HepG2 (cell line): ENCODE results near the gene ZBTB44. TPM values are rescaled to one million over a fixed set of nuclear protein-coding genes. Genes with fewer than 3 reads are reported as not detected.

ENCODE experiments used
- CHCHD3 ChIP-seq: sonication (generic); formaldehyde crosslinking; IDR thresholded peaks from 2 replicates; pipeline ENCODE4 v1.8.0; 2022; ENCODE audit warnings: mild to moderate bottlenecking, missing genetic modification reagents, moderate library complexity
- ETV5 ChIP-seq: IDR thresholded peaks from 2 replicates; pipeline ENCODE4 v1.6.1; 2018; ENCODE audit warnings: missing biosample characterization, missing genetic modification reagents, inconsistent platforms, borderline replicate concordance
- FOXJ3 ChIP-seq: sonication (generic); formaldehyde crosslinking; IDR thresholded peaks from 2 replicates; pipeline ENCODE4 v1.4.0; 2020; ENCODE audit warnings: missing genetic modification reagents, mild to moderate bottlenecking, borderline replicate concordance
- FOXO1 ChIP-seq: sonication (generic); formaldehyde crosslinking; IDR thresholded peaks from 2 replicates; pipeline ENCODE4 v1.4.0; 2020; ENCODE audit warnings: missing genetic modification reagents
- HDAC2 ChIP-seq: sonication (generic); formaldehyde crosslinking; IDR thresholded peaks from 2 replicates; pipeline ENCODE4 v1.4.0; 2020; ENCODE audit warnings: missing genetic modification reagents
- HNF4A ChIP-seq: sonication (generic); formaldehyde crosslinking; IDR thresholded peaks from 2 replicates; pipeline ENCODE4 v1.4.0; 2020; ENCODE audit warnings: missing genetic modification reagents
- HNF4G ChIP-seq, 2 experiments: sonication (generic) in 1 of 2; formaldehyde crosslinking in 1 of 2; IDR thresholded peaks; 2 replicates each; pipeline versions ENCODE4 v1.4.0 to v1.6.1; 2011 to 2020; ENCODE audit warnings: borderline replicate concordance in 2 of 2, low read depth in 2 of 2, mild to moderate bottlenecking in 2 of 2, low read length in 1 of 2, missing genetic modification reagents in 1 of 2, moderate library complexity in 1 of 2
- MIER3 ChIP-seq: IDR thresholded peaks from 2 replicates; pipeline ENCODE4 v1.6.1; 2016; ENCODE audit warnings: missing compliant biosample characterization, borderline replicate concordance
- MXI1 ChIP-seq: IDR thresholded peaks from 3 replicates; pipeline ENCODE4 v1.6.1; 2012; ENCODE audit warnings: low read depth, low read length, inconsistent platforms, borderline replicate concordance
- NAIF1 ChIP-seq: sonication (generic); formaldehyde crosslinking; IDR thresholded peaks from 2 replicates; pipeline ENCODE4 v1.5.0; 2020; ENCODE audit warnings: mild to moderate bottlenecking, missing genetic modification reagents, borderline replicate concordance
- NR2F6 ChIP-seq, 2 experiments: IDR thresholded peaks; 2 replicates each; pipeline ENCODE4 v1.6.1; 2016; ENCODE audit warnings: antibody characterized with exemption in 1 of 2, mild to moderate bottlenecking in 1 of 2
- RBFOX2 ChIP-seq: fragments of 200-400 bp; formaldehyde crosslinking; IDR thresholded peaks from 2 replicates; pipeline ENCODE4 v1.6.1; 2017; ENCODE audit warnings: low read depth, mild to moderate bottlenecking, low read length
- SALL2 ChIP-seq: sonication (generic); formaldehyde crosslinking; IDR thresholded peaks from 2 replicates; pipeline ENCODE4 v1.8.1; 2023; ENCODE audit warnings: mild to moderate bottlenecking, missing genetic modification reagents, inconsistent platforms
- WIZ ChIP-seq: sonication (generic); formaldehyde crosslinking; IDR thresholded peaks from 2 replicates; pipeline ENCODE4 v1.5.1; 2020; ENCODE audit warnings: mild to moderate bottlenecking, missing genetic modification reagents
- ZFX ChIP-seq: sonication (generic); formaldehyde crosslinking; IDR thresholded peaks from 2 replicates; pipeline ENCODE4 v1.4.0; 2020; ENCODE audit warnings: mild to moderate bottlenecking, low read depth, missing genetic modification reagents, moderate library complexity
- ZMYM4 ChIP-seq: sonication (generic); formaldehyde crosslinking; IDR thresholded peaks from 2 replicates; pipeline ENCODE4 v1.8.1; 2023; ENCODE audit warnings: mild to moderate bottlenecking, missing genetic modification reagents
- ZNF615 ChIP-seq: sonication (generic); formaldehyde crosslinking; IDR thresholded peaks from 2 replicates; pipeline ENCODE4 v1.5.0; 2020; ENCODE audit warnings: mild to moderate bottlenecking, missing genetic modification reagents, borderline replicate concordance
- ZNF644 ChIP-seq: IDR thresholded peaks from 2 replicates; pipeline ENCODE4 v1.6.1; 2016; ENCODE audit warnings: low read depth
- ZNF724P ChIP-seq: sonication (generic); formaldehyde crosslinking; IDR thresholded peaks from 2 replicates; pipeline ENCODE4 v1.8.0; 2022; ENCODE audit warnings: missing genetic modification reagents, borderline replicate concordance
- ZNF781 ChIP-seq: sonication (generic); formaldehyde crosslinking; IDR thresholded peaks from 2 replicates; pipeline ENCODE4 v1.5.1; 2020; ENCODE audit warnings: borderline replicate concordance, mild to moderate bottlenecking, missing genetic modification reagents; ENCODE audit errors: not compliant biosample characterization
- ZNF782 ChIP-seq: sonication (generic); formaldehyde crosslinking; IDR thresholded peaks from 2 replicates; pipeline ENCODE4 v1.4.0; 2020; ENCODE audit warnings: missing genetic modification reagents, mild to moderate bottlenecking, borderline replicate concordance
- polyA plus RNA-seq, 8 experiments: library from polyadenylated mRNA; depleted of rRNA in 3 of 8; stranded (reverse) in 7 of 8; unstranded in 1 of 8; fragments of >200 nt; fragmentation: Illumina TruSeq in 4 of 8; extraction: Trizol in 4 of 8; gene quantifications; 2 replicates each; pipeline versions ENCODE4 v1.2.1 to v1.2.3, GENCODE V29; 2011 to 2016; ENCODE audit warnings: low read depth in 4 of 8, missing spikeins in 1 of 8, mixed read lengths in 1 of 8; ENCODE audit not compliant: insufficient read depth in 1 of 8
- total RNA-seq, 5 experiments: library from RNA; depleted of rRNA; stranded (reverse); fragments of >200 nt; fragmentation: Illumina TruSeq; extraction: Trizol; gene quantifications; 2 replicates each; pipeline ENCODE4 v1.2.3, GENCODE V29; 2016; ENCODE audit warnings: low read depth in 1 of 5
- TF ChIP-seq, protein P1 (sequence below): sonication (generic); formaldehyde crosslinking; IDR thresholded peaks from 2 replicates; pipeline ENCODE4 v1.8.1; 2023; ENCODE audit warnings: mild to moderate bottlenecking, moderate library complexity, missing genetic modification reagents
- TF ChIP-seq, protein P2 (sequence below): sonication (generic); formaldehyde crosslinking; IDR thresholded peaks from 2 replicates; pipeline ENCODE4 v1.5.1; 2020; ENCODE audit warnings: mild to moderate bottlenecking, missing genetic modification reagents

ZBTB44 gene
- total and polyA plus RNA-seq, 2 of the 13 experiments (the other 11 are each of a cell fraction or from before 2014, with no cell fraction given): 22.8 to 23.6 TPM

DNA sequence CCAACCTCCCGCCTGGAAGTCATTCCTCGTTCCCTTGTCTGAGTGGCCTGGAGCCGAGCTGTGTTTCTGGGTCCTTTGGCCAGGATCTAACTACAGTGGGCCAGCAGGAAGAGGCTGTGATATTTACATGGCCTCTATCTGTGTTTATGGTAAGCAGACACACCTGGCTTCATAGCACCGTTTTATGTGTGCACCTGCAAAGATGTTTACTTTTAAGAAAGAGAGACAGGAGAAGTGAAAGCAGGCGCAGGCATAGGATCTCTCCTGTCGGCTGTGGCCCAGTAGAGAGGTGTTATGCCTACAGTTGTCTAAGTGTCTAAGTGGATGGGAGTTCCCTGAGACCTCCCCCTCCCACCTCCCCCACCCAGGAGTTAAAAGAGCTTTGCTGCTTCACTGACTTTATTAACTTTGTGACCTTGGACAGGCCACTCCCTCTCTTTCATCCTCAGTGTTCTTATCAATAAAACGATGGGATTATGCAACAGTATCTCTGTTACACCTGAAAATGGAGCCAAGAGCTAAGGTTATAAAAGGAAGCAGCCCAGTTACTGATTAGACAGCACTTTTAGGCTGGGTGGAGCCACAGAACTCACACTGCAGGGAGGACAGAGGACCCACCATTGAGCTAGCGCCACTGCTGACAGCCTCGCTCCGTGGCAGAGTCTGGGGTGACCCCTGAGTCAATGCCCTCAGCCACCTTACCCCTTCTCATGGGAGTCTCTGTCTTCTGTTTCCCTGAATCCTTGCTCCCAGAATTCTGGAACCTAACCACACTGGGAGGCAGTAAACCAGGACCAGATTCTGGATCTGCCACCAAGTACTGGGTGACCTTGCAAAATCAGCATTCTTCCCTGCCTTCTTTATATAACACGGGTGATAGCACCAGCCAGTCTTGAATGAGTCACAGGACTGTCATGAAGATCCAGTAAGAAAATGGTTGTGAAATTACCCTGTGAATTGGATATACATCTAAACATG lies 133.1 kb downstream of the ZBTB44 start (continued):
- 0 out of 2 replicates have a peak, but pooled peaks have one; percentile 41 for TF ChIP-seq ZNF782 (CRISPR knock-in tag)
- 0 out of 2 replicates have a peak, but pooled peaks have one; percentile 13 for TF ChIP-seq ZNF644 (CRISPR knock-in tag)
- TF ChIP-seq, protein P1, sequence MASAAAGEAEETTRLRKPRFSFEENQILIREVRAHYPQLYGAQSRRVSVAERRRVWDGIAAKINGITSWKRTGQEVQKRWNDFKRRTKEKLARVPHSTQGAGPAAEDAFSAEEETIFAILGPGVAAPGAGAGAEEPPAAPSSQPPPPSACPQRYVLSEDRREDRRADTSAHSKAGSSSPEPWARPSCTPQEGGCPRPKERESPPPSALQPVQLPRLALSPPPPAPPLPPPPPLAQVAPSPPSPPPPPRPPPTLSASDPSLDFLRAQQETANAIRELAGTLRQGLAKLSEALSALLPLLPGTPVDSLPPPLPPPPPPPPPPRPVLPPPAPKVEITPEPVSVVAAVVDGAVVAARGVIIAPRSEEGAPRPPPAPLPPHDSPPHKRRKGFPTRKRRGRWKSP (CRISPR knock-in tag): 0 out of 2 replicates have a peak, but pooled peaks have one; percentile 24
- TF ChIP-seq FOXO1 (CRISPR knock-in tag): no peak; the same call in 1 of the 2 replicates
- TF ChIP-seq MIER3: peak; percentile 60; the same call in 1 of the 2 replicates
- peak; percentile 20; the same call in 1 of the 2 replicates for TF ChIP-seq HNF4G (IDR thresholded peaks at IDR 0.05; ENCODE audit: borderline replicate concordance, low read depth, low read length)
- TF ChIP-seq HNF4G (CRISPR knock-in tag; IDR thresholded peaks at IDR 0.05; ENCODE audit: borderline replicate concordance, low read depth): peak; percentile 44; the same call in 1 of the 2 replicates
- peak; percentile 16; the same call in 1 of the 2 replicates for TF ChIP-seq ETV5 (CRISPR knock-in tag)
- TF ChIP-seq HDAC2: peak; percentile 81
- TF ChIP-seq CHCHD3 (CRISPR knock-in tag): no peak
- peak; percentile 65; the same call in 1 of the 2 replicates for TF ChIP-seq SALL2 (CRISPR knock-in tag)
- TF ChIP-seq, protein P2, sequence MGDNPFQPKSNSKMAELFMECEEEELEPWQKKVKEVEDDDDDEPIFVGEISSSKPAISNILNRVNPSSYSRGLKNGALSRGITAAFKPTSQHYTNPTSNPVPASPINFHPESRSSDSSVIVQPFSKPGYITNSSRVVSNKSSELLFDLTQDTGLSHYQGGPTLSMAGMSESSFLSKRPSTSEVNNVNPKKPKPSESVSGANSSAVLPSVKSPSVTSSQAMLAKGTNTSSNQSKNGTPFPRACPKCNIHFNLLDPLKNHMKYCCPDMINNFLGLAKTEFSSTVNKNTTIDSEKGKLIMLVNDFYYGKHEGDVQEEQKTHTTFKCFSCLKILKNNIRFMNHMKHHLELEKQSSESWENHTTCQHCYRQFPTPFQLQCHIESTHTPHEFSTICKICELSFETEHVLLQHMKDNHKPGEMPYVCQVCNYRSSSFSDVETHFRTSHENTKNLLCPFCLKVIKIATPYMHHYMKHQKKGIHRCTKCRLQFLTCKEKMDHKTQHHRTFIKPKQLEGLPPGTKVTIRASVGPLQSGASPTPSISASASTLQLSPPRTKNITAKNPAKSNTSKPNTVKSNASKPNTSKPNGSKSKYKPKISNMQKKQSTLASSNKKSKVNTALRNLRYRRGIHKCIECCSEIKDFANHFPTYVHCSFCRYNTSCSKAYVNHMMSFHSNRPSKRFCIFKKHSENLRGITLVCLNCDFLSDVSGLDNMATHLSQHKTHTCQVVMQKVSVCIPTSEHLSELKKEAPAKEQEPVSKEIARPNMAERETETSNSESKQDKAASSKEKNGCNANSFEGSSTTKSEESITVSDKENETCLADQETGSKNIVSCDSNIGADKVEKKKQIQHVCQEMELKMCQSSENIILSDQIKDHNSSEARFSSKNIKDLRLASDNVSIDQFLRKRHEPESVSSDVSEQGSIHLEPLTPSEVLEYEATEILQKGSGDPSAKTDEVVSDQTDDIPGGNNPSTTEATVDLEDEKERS (CRISPR knock-in tag): 0 out of 2 replicates have a peak, but pooled peaks have one; percentile 59
- peak; percentile 94 for TF ChIP-seq ZMYM4 (CRISPR knock-in tag)
- peak; percentile 76 for TF ChIP-seq ZFX (CRISPR knock-in tag)
- peak; percentile 88 for TF ChIP-seq FOXJ3
- TF ChIP-seq ZNF615: peak; percentile 49; the same call in 1 of the 2 replicates
- no peak for TF ChIP-seq ZNF724P
- peak; percentile 60; the same call in 1 of the 2 replicates for TF ChIP-seq RBFOX2
- peak; percentile 22; the same call in 1 of the 3 replicates for TF ChIP-seq MXI1
- no peak for TF ChIP-seq WIZ (CRISPR knock-in tag)
- no peak for TF ChIP-seq NAIF1 (CRISPR knock-in tag)
- TF ChIP-seq NR2F6 (IDR thresholded peaks at IDR 0.05): peak; percentile 76
- TF ChIP-seq NR2F6 (CRISPR knock-in tag; IDR thresholded peaks at IDR 0.05): peak; percentile 64
- peak; percentile 24 for TF ChIP-seq ZNF781 (CRISPR knock-in tag)
- TF ChIP-seq HNF4A (CRISPR knock-in tag): peak; percentile 79
